ENCODE measurements around the gene SAMD13. TPM values are rescaled to one million over a fixed set of nuclear protein-coding genes. Genes with fewer than 3 reads are reported as not detected.
A peak's percentile ranks its signal among the peaks of the same experiment; 100 is the strongest.

SAMD13 gene
- total RNA-seq, 2 donors from 2014 or later: 24.5 to 29.9 TPM

DNA sequence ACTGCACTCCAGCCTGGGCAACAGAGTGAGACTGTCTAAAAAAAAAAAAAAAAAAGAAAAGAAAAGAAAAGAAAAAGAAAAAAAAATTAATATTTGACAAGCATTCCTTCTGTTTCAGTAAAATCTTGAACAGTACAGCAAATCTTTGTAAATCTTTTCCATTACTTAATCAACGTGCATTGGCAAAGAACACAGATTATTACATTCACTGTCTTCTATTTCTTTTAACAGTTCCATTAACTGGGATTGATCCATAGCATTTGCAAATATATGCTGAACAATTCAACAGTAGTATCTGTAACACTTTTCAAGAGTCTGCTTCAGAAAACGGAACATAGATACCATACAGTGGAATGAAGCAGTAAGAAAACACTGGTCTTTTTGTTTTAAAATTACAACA, 9.8 kb downstream of the SAMD13 start:
- intact Hi-C loops (cut with DNase I, micrococcal nuclease): no loop called here
- DNase-seq (no peak), ATAC-seq (no peak)

DNA sequence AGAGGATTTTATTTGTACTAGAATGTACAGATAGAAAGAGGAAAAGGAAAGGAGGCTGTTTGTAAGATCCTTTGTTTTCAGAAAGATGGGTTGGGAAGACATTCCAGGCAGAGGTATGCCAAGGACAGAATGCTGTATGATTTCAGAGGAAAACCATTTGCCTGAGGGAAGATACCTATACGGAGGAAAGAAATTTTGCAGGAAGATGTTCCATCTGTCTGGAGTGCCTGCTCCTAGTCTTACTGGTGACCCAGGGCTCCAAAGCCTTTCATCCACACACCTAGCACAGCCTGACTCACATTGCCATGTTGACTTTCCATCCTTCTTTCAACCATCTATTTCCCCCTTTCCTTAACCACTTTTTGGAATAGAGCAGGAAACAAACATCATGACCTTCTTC, 18.2 kb downstream of the SAMD13 start:
- no peak for DNase-seq
- no peak for ATAC-seq
- intact Hi-C loops (cut with DNase I, micrococcal nuclease): no loop called here

DNA sequence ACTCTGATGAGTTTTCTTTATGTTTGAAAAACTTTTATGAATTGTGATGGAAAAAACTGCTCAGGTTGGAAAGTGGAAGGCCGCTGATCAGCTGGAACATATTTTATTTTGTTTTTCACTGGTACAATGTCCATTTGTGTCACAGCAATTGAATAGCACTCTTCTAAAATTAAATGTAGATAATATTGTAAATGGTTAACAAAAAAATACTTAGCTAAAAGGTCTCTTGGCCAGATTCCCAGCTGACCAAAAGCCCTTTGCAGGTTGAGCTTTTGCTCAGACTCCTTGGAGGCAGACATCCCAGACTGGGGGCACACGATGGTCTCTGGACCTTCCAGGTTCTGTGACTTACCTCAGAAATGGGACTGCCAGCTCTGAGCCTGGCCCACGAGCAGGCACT, 26.3 kb downstream of the SAMD13 start:
- DNase-seq: no peak
- intact Hi-C loops (cut with DNase I, micrococcal nuclease): no loop called here
- ATAC-seq: no peak

DNA sequence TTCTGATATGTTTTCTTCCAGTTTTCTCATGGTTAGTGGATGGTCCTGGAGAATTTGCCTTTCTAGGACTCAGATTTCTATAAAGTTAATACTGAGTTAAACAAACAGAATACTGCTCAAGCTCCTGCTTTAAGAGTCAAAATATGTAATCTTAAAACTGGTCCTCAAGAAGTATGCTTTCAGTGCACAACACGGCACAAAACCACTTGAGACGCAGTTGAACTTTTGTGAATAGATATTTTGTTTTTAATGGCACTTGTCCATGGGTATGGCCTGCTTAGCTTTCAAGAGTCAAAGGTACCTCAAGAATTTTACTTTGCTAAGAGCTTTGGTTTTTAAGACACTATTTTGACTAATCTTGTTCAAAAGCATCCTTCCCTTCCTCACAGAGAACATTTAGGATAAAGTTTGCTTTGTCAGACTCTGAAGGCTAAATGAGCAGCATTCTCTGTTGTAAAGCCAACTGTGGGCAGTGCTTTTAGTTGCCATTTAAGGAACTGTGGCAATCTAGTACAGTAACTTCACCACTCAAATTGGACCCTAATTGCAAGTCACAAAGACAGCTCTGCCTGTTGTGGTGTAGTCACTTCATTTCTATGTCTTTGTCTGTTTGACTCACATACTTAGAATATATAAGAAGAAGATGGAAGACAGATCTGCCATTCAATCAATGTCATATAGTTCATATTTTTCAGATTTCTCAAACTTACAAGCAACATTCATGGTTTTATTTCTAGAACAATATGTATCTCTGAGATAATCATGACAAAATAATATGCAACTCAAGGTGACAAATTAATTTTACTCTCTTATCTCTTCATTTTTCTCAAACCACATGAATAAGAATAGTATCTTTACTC, 28.8 kb downstream of the SAMD13 start:
- ATAC-seq: no peak
- DNase-seq: no peak
- intact Hi-C loops (cut with DNase I, micrococcal nuclease): no loop called here

DNA sequence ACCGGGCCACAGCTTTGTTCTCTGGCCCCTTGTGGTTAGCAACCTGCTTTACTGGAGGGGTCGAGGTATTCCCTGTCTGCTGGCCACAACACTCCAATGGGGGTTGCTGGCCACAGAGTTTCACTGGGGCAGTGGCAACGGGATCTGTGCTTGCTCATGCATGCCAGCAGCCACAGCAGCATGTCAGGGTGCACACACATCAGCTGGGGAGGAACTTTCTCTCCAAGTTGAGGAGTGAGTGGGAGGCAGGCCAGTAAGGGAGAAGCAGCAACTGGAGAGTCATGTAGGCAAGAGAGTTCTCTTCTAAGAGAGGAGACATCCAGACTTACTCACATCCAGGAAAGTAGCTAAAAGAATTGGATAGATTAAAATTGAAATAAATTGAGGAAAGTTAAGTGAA, 38.0 kb downstream of the SAMD13 start:
- ATAC-seq: no peak
- intact Hi-C loops (cut with DNase I, micrococcal nuclease): no loop called here

DNA sequence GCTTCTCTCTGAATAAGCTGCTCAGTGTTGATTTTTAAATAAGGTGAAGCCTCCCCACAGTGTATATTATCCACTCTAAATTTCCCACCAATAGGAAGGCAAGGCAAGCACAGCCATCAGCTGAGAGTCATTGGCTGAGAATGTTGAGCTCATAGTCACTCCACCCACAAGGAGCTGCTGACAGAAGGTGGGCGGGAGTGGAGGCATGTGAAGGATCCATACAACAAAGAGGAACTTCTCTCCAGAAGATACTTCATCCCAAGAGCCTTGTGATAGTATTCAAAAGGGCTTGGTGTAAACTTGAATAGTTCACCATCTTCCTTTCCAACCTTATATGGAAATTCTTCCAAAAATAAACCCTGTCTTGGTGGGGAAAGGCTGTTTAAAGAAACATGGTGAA, 42.8 kb downstream of the SAMD13 start:
- intact Hi-C loops (cut with DNase I, micrococcal nuclease): no loop called here
- no peak for ATAC-seq
- no peak for DNase-seq

More for the DNA sequence above, 38.0 kb downstream of the SAMD13 start:
- DNase-seq: no peak

DNA sequence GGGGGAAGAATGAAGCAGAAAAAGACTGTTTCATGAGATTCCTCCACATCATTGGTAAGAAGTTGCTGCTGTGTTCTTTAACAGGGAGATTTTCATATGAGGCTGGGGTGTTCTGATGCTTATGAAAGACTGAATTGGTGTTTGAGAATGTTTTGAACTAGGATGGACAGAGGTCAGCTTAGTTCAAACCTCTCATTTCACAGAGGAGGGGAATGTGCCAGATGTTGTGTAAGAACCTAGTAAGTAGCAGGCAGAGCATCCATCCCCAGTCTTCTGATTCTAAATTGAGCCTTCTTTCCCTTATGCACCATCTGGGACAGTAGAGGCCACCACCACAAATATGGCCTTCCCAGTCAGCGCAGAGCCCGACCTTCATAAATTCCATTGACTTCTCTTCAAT, 43.7 kb downstream of the SAMD13 start:
- DNase-seq: no peak
- intact Hi-C loops (cut with DNase I, micrococcal nuclease): no loop called here
- ATAC-seq: no peak

DNA sequence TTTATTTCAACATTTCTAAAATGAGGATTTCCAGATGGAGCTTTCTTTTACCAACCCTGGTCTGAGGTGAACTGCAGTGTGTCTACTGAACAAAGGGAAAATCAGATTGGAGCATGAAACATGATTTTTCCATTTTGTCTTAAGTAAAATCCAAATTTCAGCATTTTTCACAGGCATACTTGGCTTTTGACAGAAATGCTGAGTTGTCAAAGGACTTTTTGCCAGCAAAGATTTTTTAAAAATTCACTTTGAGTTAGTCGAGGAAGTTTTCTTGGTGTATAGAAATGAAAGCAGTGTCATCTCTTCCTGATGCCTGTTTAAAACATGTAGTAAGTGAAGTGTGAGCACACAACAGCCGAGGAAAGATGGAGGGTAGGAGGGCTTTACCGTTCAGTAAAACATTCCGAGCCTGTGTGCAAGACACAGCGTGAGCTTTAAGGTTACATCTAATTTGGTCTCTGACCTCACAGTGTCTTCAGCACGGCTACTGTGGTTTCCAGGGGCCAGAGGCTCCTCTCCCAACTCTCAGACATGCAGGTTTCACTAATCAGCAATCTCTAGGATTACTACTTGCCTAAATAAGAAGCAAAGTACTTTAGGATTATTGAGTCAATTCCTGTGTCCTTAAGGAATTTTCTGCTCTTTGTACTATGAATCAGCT, 45.9 kb downstream of the SAMD13 start:
- intact Hi-C loops (cut with DNase I, micrococcal nuclease): no loop called here
- DNase-seq (no peak), ATAC-seq (no peak)

DNA sequence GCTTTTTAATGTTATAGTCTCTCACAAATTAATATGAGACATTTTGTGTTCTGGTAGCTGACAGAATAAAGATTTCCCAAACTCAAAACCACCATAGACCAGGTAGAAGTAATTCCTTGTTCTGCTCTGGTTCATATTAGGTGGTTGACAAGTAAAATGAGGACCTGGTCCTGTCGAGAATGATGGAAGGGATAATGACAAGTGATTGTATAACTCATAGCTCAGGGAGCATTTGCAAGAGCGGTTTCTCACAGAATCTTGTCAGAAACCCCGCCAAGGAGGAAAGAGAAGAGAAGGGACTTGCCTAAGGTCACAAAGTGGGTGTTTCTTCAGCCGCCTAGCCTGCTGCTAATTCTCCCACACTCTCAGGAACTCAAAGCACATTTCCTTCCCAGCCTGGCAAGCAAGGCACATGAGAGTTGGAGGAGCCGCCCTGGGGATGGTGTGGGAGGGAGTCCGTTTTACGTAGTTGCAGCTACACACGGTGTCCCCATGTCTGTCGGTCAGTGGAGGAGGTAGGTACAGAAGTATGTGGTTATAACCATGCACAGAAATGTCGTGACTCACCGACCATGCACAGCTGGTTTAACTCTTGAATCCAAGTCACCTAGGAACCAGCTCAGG, 46.5 kb downstream of the SAMD13 start:
- ATAC-seq (no peak), DNase-seq (no peak)
- intact Hi-C loops (cut with DNase I, micrococcal nuclease): no loop called here

DNA sequence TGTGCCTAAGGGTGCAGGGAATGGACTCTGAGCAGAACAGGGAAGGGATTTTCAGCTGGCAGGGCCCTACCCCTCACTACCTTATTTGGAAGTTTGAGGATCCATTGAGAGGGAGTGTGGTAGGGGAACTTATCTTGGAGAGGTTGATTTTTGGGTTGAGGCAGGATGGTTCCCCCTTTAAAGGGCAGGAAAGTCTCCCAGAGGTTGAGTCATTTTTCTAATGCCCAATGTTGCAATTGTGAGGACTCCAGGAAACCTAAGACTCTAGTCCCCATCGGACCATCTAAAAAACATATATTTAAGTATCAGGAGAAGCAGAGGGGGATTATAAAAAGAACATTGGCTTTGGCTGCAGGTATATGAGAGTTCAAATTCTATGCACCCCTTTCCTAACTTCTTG, 47.3 kb downstream of the SAMD13 start:
- intact Hi-C loops (cut with DNase I, micrococcal nuclease): no loop called here
- no peak for ATAC-seq
- no peak for DNase-seq

DNA sequence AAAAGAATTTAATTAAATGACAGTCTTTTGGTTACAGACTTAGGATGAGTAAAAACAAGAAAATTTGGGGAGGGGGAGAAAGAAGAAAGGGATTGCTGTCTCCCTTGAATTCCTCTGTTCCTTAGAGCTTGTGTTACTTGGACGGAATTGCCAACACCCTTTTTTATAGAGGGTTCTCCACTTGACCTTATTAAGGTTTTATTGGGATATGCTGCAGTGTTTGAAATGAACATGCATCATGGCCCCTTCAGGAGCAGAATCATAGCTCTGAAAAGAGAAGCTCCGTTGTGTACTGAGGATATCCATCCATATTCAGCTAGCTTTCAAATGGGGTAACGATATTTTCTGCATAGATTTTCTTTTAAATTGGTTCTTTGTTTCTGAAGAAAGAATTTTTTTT, 48.6 kb downstream of the SAMD13 start:
- DNase-seq: no peak
- ATAC-seq: peak; percentile 83
- intact Hi-C loops (cut with DNase I, micrococcal nuclease): no loop called here

DNA sequence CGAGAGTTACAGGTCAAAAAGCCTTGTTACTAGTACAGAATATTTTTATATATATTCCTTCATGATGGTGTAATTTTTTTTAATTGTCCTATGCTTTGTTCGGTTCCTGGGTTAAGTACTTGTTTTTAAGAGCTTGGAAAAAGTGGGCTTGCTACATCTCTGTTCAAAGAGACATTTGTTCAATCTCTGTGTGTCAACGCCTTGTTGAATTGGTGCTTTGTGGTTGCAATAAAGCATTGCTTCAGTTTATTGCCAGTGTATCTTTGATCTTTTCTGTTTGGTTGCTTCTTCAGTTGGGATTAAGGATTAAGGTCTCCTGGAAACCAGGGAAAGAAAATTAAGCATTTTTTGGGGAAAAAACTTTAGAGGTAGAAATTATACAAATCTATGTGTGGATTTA, 49.0 kb downstream of the SAMD13 start:
- ATAC-seq: peak; percentile 85
- DNase-seq: no peak
- intact Hi-C loops (cut with DNase I, micrococcal nuclease): no loop called here

DNA sequence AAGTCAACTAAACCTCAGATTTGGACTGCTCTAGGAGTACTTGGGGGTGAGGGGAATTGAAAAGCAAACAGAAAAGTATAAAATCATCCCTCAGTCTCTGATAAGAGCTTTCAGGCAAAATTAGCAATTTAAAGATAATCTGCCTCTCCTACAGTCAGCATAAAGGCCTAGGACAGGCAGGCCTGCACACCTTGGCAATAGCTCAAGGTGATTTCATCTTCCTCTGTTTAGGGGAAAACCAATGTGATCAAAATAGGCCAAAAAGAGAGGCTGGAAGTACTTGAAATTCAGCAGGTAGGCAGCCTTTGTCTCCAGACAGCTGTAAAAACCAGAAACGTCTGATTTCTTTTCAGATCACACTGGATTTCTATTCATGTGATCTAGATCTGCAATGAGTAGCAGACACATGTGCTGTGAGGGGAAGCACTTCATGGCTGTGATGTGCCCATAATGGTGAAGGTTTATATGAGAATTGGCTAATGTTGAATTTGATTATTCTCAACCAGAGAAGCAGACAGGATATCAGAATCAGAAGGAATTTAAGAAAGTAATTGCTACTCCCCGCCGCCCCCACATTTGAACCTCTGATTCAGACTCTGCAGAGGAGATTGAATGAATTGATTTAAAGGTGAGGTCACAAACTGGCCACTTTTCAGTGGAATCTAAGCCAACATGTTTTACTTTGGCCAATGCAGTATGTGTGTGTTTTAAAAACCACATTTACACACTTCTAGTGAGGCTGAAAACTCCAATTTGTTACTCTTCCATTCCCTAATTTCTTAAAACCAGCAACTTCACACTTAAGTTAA, 51.0 kb downstream of the SAMD13 start:
- no peak for ATAC-seq
- no peak for DNase-seq
- intact Hi-C loops (cut with DNase I, micrococcal nuclease): no loop called here

DNA sequence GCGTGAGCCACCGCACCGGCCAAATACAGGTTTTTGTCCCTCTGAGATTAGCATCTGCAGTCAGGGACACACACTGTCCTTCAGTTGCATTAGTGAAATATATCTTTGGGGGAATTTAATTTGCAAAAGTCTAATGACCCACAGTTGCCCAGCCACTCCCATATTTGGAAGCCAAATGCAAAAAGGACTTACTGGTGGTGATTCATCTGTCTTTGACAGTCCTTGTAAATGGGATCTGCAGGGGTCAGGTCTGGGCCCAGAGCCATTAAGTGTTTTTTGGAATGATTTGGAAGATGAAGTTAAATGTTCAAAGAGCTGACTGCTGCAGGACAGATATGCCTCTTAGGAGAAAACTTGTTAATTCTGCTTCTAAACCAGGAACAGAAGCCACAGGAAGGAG, 52.2 kb downstream of the SAMD13 start:
- DNase-seq (no peak), ATAC-seq (no peak)
- intact Hi-C loops (cut with DNase I, micrococcal nuclease): no loop called here

DNA sequence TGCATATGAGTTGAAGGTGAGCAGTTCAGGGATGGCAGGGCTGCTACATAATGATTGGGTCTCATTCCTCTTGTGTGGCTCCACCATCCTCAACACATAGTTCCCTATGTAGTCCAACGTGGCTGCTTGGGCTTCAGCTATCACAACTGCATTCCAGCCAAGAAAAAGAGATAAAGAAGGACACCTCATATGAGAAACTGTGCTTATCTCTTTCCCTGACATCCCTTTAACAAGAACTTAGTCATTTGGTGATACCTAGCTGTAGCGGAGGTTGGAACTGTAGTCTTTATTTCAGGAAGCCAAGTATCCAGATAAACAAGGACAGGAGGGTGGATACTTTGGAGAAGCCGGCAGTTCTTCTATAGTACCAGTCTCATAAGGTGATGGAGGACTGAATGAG, 54.0 kb downstream of the SAMD13 start:
- DNase-seq (no peak), ATAC-seq (no peak)
- intact Hi-C loops (cut with DNase I, micrococcal nuclease): no loop called here

DNA sequence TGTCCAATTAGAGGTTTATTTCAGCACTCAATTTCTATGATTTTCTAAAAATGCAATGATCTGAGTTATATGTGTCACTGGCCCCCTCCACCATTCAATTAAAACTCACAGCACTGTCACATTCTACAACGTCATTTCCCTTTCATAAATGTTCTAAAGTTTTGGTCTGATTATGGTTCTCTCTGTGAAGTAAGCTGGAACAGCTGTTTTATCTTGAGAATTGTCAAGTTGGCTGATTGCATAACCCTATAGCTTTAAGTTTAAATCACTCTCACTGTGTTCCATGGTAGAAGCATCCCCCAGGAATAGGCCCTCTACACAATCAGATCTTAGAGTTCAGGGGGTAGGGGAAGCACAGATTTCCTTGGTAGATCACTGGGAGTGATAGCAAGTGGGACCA, 55.4 kb downstream of the SAMD13 start:
- ATAC-seq: no peak
- no peak for DNase-seq
- intact Hi-C loops (cut with DNase I, micrococcal nuclease): no loop called here

DNA sequence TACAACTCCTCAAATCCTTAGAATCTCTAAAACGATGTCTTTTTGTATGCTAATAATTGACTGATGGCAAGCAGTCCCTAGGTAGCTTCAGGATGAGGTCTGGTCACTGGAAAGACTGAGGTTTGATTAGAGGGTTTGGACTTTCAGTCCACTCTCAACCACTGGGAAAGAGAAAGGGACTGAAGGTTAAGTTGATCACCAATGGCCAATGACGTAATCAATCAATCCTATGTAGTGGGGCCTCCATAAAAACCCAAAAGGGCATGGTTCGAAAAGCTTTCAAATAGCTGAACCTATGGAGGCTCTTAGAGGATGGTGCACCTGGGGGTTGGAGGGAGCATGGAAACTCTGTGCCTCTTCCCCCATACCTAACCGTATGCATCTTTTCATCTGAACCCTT, 57.2 kb downstream of the SAMD13 start:
- ATAC-seq (no peak), DNase-seq (no peak)
- intact Hi-C loops (cut with DNase I, micrococcal nuclease): no loop called here

DNA sequence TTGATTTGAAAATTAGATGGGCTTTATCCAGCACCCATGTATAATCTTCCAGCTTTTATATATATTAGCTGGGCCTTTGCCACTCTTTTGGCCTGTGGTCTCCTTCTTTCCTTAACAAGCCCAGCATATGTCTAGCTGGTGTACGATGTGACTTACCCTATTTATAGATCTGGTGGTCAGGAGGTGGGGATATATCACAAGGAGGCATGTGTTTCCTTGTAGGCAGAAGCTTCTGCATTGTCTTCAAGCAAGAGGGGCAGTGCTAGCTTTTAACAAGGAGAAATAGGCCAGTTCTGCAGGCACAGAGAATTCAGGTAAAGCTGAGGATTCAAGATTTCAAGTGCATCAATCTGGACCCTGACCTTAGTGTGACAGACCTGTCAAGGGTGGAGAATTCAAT, 58.8 kb downstream of the SAMD13 start:
- ATAC-seq (no peak), DNase-seq (no peak)
- intact Hi-C loops (cut with DNase I, micrococcal nuclease): no loop called here

DNA sequence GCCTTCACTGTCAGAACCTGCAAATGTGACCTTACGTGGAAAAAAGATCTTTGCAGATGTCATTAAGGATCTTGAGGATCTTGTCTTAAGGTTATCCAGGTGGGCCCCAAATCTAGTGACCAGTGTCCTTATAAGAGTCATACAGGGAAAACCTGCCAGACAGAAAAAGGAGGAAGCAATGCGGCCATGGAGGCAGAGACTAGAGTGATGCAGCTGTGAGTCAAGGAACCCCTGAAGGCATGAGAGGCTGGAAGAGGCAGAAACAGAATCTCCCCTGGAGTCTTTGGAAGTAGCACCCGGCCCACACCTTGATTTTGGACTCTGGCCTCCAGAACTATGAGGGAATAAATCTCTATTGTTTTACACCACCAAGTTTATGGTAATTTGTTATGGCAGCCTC, 60.3 kb downstream of the SAMD13 start:
- no peak for DNase-seq
- intact Hi-C loops (cut with DNase I, micrococcal nuclease): no loop called here
- ATAC-seq: peak; percentile 65

Data from left colon (tissue), 2 donors.